Sigmoid colon (tissue), 7 donors: Measurements from ENCODE around the gene RPS8. TPM values are rescaled to one million over a fixed set of nuclear protein-coding genes. Genes with fewer than 3 reads are reported as not detected.
"Not testable (repeated sequence)": the region's sequence is repeated elsewhere in the genome, so short reads cannot be mapped to it uniquely, and the experiment has no call there.

Experiments used
- DNase-seq: peaks from one replicate; pipeline ENCODE4 v3.0.0-alpha.2; 2019
- H3K27ac ChIP-seq, 4 donors: fragments of 200-600 bp; sonication (generic); one replicate each; pipeline ENCODE4 v1.5.1; 2016 to 2019; ENCODE audit warnings: mild to moderate bottlenecking in 1 of 4
- H3K27me3 ChIP-seq, 3 donors: fragments of 200-600 bp; sonication (generic); one replicate each; pipeline ENCODE4 v1.5.1; 2019; ENCODE audit warnings: mild to moderate bottlenecking in 1 of 3
- H3K36me3 ChIP-seq, 4 donors: fragments of 200-600 bp; sonication (generic); one replicate each; pipeline ENCODE4 v1.5.1; 2016 to 2019
- H3K4me1 ChIP-seq, 4 donors: fragments of 200-600 bp; sonication (generic); one replicate each; pipeline ENCODE4 v1.5.1; 2017 to 2019
- H3K4me3 ChIP-seq, 4 donors: fragments of 200-600 bp; sonication (generic); one replicate each; pipeline ENCODE4 v1.5.1; 2017 to 2019; ENCODE audit warnings: mild to moderate bottlenecking in 2 of 4, moderate library complexity in 1 of 4
- H3K9me3 ChIP-seq, 4 donors: fragments of 200-600 bp in 3 of 4; sonication (generic) in 3 of 4; one replicate each; pipeline versions ENCODE4 v1.5.1 to v1.6.1; 2013 to 2019
- CTCF ChIP-seq, 4 experiments: fragments of 450-650 bp in 3 of 4; fragments of 200-600 bp in 1 of 4; IDR thresholded peaks; one replicate each; pipeline ENCODE4 v1.5.1; 2016 to 2019; ENCODE audit warnings: antibody characterized with exemption in 4 of 4, mild to moderate bottlenecking in 3 of 4, moderate library complexity in 2 of 4
- EP300 ChIP-seq, 4 donors: sonication (generic); formaldehyde crosslinking; IDR thresholded peaks; one replicate each; pipeline ENCODE4 v1.6.1; 2017; ENCODE audit warnings: antibody characterized with exemption in 4 of 4
- POLR2A ChIP-seq, 2 donors: fragments of 450-650 bp; IDR thresholded peaks; one replicate each; pipeline ENCODE4 v1.6.1; 2016; ENCODE audit warnings: antibody characterized with exemption in 2 of 2, mild to moderate bottlenecking in 2 of 2, moderate library complexity in 2 of 2
- POLR2AphosphoS5 ChIP-seq, 4 donors: sonication (generic); formaldehyde crosslinking; IDR thresholded peaks; one replicate each; pipeline ENCODE4 v1.6.1; 2017; ENCODE audit warnings: antibody characterized with exemption in 4 of 4
- WGBS, 2 donors: extraction: QIAGEN DNeasy Blood & Tissue Kit; methylation state at CpG; one replicate each; pipeline ENCODE4 v1.1.7; 2013; 5-methylcytosine and 5-hydroxymethylcytosine counted together
- intact Hi-C: fragments of 100-400 bp; cut with DNase I; formaldehyde crosslinking; loops from one replicate; pipeline ENCODE4 v1.15.1; 2023
- polyA plus RNA-seq, 3 donors: library from polyadenylated mRNA; stranded (reverse); fragments of 200-250 nt; gene quantifications; one replicate each; pipeline ENCODE4 v1.2.3, GENCODE V29; 2013
- total RNA-seq, 4 donors: library from RNA; depleted of rRNA; stranded (reverse); fragments of >200 nt; gene quantifications; one replicate each; pipeline ENCODE4 v1.1.0, GENCODE V29; 2016
- donor health status: healthy with polysubstance abuse.
- donor health status: Bipolar disorder and iron deficiency.
- donor health status: healthy.

RPS8 gene
- total and polyA plus RNA-seq, 7 donors, result 1,996 to 3,717 (median 2,845) TPM

GRCh38 chr1:44747878-44748277 lies 27.5 kb upstream of the RPS8 start:
- H3K9me3 ChIP-seq, result no peaks in the 10 kb centered on the region
- H3K4me3 ChIP-seq, result no peak overlapping the region
- WGBS, 2 donors, result 96% methylated on average over 3 of the region's 3 CpGs
- H3K36me3 ChIP-seq, result no peaks in the 10 kb centered on the region
- DNase-seq, result no peak
- H3K4me1 ChIP-seq, result no peaks in the 10 kb centered on the region
- no peaks in the 10 kb centered on the region for H3K27me3 ChIP-seq
- H3K27ac ChIP-seq, result no peak overlapping the region
- TF ChIP-seq EP300 (IDR thresholded peaks at IDR 0.05) (no peak), POLR2A (IDR thresholded peaks at IDR 0.05) (no peak), POLR2AphosphoS5 (IDR thresholded peaks at IDR 0.05) (no peak), CTCF (IDR thresholded peaks at IDR 0.05) (no peak)
- intact Hi-C loops, result no loop called here

- no peak for DNase-seq
- H3K4me3 ChIP-seq, result no peak overlapping the region
- H3K27me3 ChIP-seq, result no peaks in the 10 kb centered on the region
- intact Hi-C loops, result no loop called here
- no peaks in the 10 kb centered on the region for H3K4me1 ChIP-seq
- H3K36me3 ChIP-seq, result peaks cover 0 to 9% (median 0%) of the 10 kb centered on the region in 4 donors
- H3K9me3 ChIP-seq, result no peaks in the 10 kb centered on the region
- no peak overlapping the region for H3K27ac ChIP-seq
- WGBS, 2 donors, result 84 to 93% methylated on average over 2 of the region's 2 CpGs
- TF ChIP-seq CTCF (IDR thresholded peaks at IDR 0.05) (no peak), EP300 (IDR thresholded peaks at IDR 0.05) (no peak), POLR2AphosphoS5 (IDR thresholded peaks at IDR 0.05) (no peak), POLR2A (IDR thresholded peaks at IDR 0.05) (no peak)
Observed at GRCh38 chr1:44757420-44757819, 17.9 kb upstream of the RPS8 start.

- Histone ChIP-seq H3K4me3 (no peak overlapping the region), H3K27ac (no peak overlapping the region), H3K9me3 (no peaks in the 10 kb centered on the region), H3K4me1 (no peaks in the 10 kb centered on the region), H3K36me3 (peaks cover 0 to 9% (median 0%) of the 10 kb centered on the region in 4 donors), H3K27me3 (no peaks in the 10 kb centered on the region)
- no peak for TF ChIP-seq POLR2AphosphoS5 (IDR thresholded peaks at IDR 0.05)
- TF ChIP-seq EP300 (IDR thresholded peaks at IDR 0.05), result no peak
- TF ChIP-seq CTCF (IDR thresholded peaks at IDR 0.05), result no peak
- no peak for TF ChIP-seq POLR2A (IDR thresholded peaks at IDR 0.05)
- intact Hi-C loops, result no loop called here
- no peak for DNase-seq
- 91 to 92% methylated on average over 11 of the region's 11 CpGs for WGBS, 2 donors
Observed at GRCh38 chr1:44759077-44759476, 16.3 kb upstream of the RPS8 start.

GRCh38 chr1:44760876-44761275 lies 14.5 kb upstream of the RPS8 start:
- no peak overlapping the region for H3K4me3 ChIP-seq
- 94 to 96% methylated on average over 3 of the region's 3 CpGs for WGBS, 2 donors
- H3K4me1 ChIP-seq, result no peaks in the 10 kb centered on the region
- no peak for TF ChIP-seq CTCF (IDR thresholded peaks at IDR 0.05)
- no peak for TF ChIP-seq POLR2AphosphoS5 (IDR thresholded peaks at IDR 0.05)
- no peak for TF ChIP-seq EP300 (IDR thresholded peaks at IDR 0.05)
- no peak overlapping the region for H3K27ac ChIP-seq
- intact Hi-C loops, result no loop called here
- peaks cover 0 to 9% (median 0%) of the 10 kb centered on the region in 4 donors for H3K36me3 ChIP-seq
- H3K27me3 ChIP-seq, result no peaks in the 10 kb centered on the region
- no peaks in the 10 kb centered on the region for H3K9me3 ChIP-seq
- DNase-seq, result no peak

GRCh38 chr1:44766421-44766820 lies 8.9 kb upstream of the RPS8 start:
- 95 to 96% methylated on average over 6 of the region's 6 CpGs for WGBS, 2 donors
- H3K4me3 ChIP-seq, H3K27me3 ChIP-seq, DNase-seq, intact Hi-C loops, H3K4me1 ChIP-seq, H3K36me3 ChIP-seq, H3K9me3 ChIP-seq, H3K27ac ChIP-seq: not testable (repeated sequence)
